HepG2 (cell line): ENCODE results near the gene HNRNPA1. TPM values are rescaled to one million over a fixed set of nuclear protein-coding genes. Genes with fewer than 3 reads are reported as not detected.

ENCODE experiments used
- ATAC-seq: fragments of 200-7000 bp; cut with Tn5 transposase; 3 replicates; pipeline ENCODE4 v1.9.1; 2020; ENCODE audit warnings: mild to moderate bottlenecking, moderate library complexity
- BruUV-seq: library from RNA; stranded (reverse); fragments of 400-500 nt; replicated peaks from 2 replicates; lab custom pipeline; 2021; lab: Mats Ljungman, UMichigan
- CTCF ChIA-PET: fragments of 300-600 bp; formaldehyde crosslinking; extraction: SDS; loops from one replicate; lab custom pipeline; 2021; ENCODE audit warnings: low total read pairs, inconsistent platforms, low intra/inter-chr PET ratio; lab: Yijun Ruan, JAX
- POLR2A ChIA-PET: fragments of 350-600 bp; sonication (Branson Sonifier 250); formaldehyde crosslinking; loops from one replicate; lab custom pipeline; 2020; ENCODE audit warnings: antibody characterized with exemption, inconsistent platforms; lab: Yijun Ruan, JAX
- DNase-seq: peaks from one replicate; pipeline ENCODE4 v3.0.0-alpha.2; 2015; ENCODE audit warnings: low spot score
- FAIRE-seq: peaks from 3 replicates; lab custom pipeline; 2011; peaks lifted over from hg19 to GRCh38; lab: Jason Lieb, UNC
- H2AFZ ChIP-seq: one replicate; pipeline ENCODE4 v1.6.1; 2011; ENCODE audit warnings: low read length, inconsistent platforms
- H3K27ac ChIP-seq: fragments of 300-600 bp; 3 replicates; pipeline ENCODE4 v1.8.0; 2011; ENCODE audit warnings: mixed run types, mild to moderate bottlenecking, mixed read lengths, low read length, inconsistent platforms; ENCODE audit not compliant: insufficient read depth; ENCODE audit errors: extremely low read length
- H3K27me3 ChIP-seq, 2 experiments: fragments of 200-600 bp in 1 of 2; 2 replicates in 1 of 2; 3 replicates in 1 of 2; pipeline versions ENCODE4 v1.6.0 to v1.8.0; 2011; ENCODE audit warnings: low read length in 2 of 2, mild to moderate bottlenecking in 2 of 2, moderate library complexity in 2 of 2, inconsistent platforms in 1 of 2; ENCODE audit not compliant: insufficient read depth in 2 of 2, control insufficient read depth in 1 of 2
- H3K36me3 ChIP-seq, 2 experiments: fragments of 200-600 bp in 1 of 2; replicated peaks in 1 of 2; 2 replicates in 1 of 2; 3 replicates in 1 of 2; pipeline versions ENCODE4 v1.5.1 to v1.8.0; 2011; ENCODE audit warnings: low read length in 2 of 2, inconsistent platforms in 1 of 2; ENCODE audit not compliant: insufficient read depth in 2 of 2, control insufficient read depth in 1 of 2
- H3K4me1 ChIP-seq: 2 replicates; pipeline ENCODE4 v1.5.1; 2012; ENCODE audit warnings: low read length, inconsistent platforms; ENCODE audit not compliant: insufficient read depth
- H3K4me2 ChIP-seq: 2 replicates; pipeline ENCODE4 v1.6.0; 2011; ENCODE audit warnings: low read depth, low read length, inconsistent platforms
- H3K4me3 ChIP-seq, 3 experiments: fragments of 200-600 bp in 1 of 3; sonication (generic), shearing (Covaris generic) in 1 of 3; replicated peaks in 1 of 3; 2 replicates each; pipeline ENCODE4 v1.5.1; 2011 to 2016; ENCODE audit warnings: low read length in 3 of 3, inconsistent platforms in 2 of 3, low read depth in 2 of 3, mild to moderate bottlenecking in 2 of 3, control low read depth in 1 of 3, mixed read lengths in 1 of 3; ENCODE audit not compliant: insufficient read depth in 1 of 3
- H3K79me2 ChIP-seq: one replicate; pipeline ENCODE4 v1.6.1; 2011; ENCODE audit warnings: low read length, inconsistent platforms; ENCODE audit not compliant: insufficient read depth
- H3K9ac ChIP-seq: 2 replicates; pipeline ENCODE4 v1.6.0; 2011; ENCODE audit warnings: mild to moderate bottlenecking, low read depth, low read length, inconsistent platforms; ENCODE audit not compliant: insufficient read depth
- H3K9me3 ChIP-seq: 2 replicates; pipeline ENCODE4 v1.5.1; 2012; ENCODE audit warnings: mild to moderate bottlenecking, low read length
- H4K20me1 ChIP-seq: 2 replicates; pipeline ENCODE4 v1.6.0; 2011; ENCODE audit warnings: inconsistent platforms, mild to moderate bottlenecking, low read length, moderate library complexity; ENCODE audit not compliant: insufficient read depth
- CSRNP1 ChIP-seq: sonication (generic); formaldehyde crosslinking; IDR thresholded peaks from 2 replicates; pipeline ENCODE4 v1.8.1; 2023; ENCODE audit warnings: mild to moderate bottlenecking, missing genetic modification reagents
- FIP1L1 ChIP-seq: fragments of 200-400 bp; formaldehyde crosslinking; IDR thresholded peaks from 2 replicates; pipeline ENCODE4 v1.6.1; 2018; ENCODE audit warnings: low read depth, mild to moderate bottlenecking, low read length, moderate library complexity, borderline replicate concordance; ENCODE audit not compliant: insufficient read depth
- FUBP1 ChIP-seq: sonication (generic); formaldehyde crosslinking; IDR thresholded peaks from 2 replicates; pipeline ENCODE4 v1.5.1; 2020; ENCODE audit warnings: missing genetic modification reagents, mild to moderate bottlenecking, borderline replicate concordance
- MEIS1 ChIP-seq: sonication (generic); formaldehyde crosslinking; IDR thresholded peaks from 2 replicates; pipeline ENCODE4 v1.9.0; 2021; ENCODE audit warnings: mild to moderate bottlenecking, missing genetic modification reagents, moderate library complexity, borderline replicate concordance
- MZF1 ChIP-seq: sonication (generic); formaldehyde crosslinking; IDR thresholded peaks from 2 replicates; pipeline ENCODE4 v1.8.1; 2023; ENCODE audit warnings: mild to moderate bottlenecking, missing genetic modification reagents, borderline replicate concordance
- PAF1 ChIP-seq: IDR thresholded peaks from 2 replicates; pipeline ENCODE4 v1.6.1; 2016; ENCODE audit warnings: missing genetic modification reagents, missing compliant biosample characterization
- POGZ ChIP-seq: sonication (generic); formaldehyde crosslinking; IDR thresholded peaks from 2 replicates; pipeline ENCODE4 v1.4.0; 2020; ENCODE audit warnings: mild to moderate bottlenecking, missing genetic modification reagents
- SNAPC2 ChIP-seq: sonication (generic); formaldehyde crosslinking; IDR thresholded peaks from 2 replicates; pipeline ENCODE4 v1.8.1; 2022; ENCODE audit warnings: mild to moderate bottlenecking, missing genetic modification reagents
- TBP ChIP-seq: sonication (generic); formaldehyde crosslinking; IDR thresholded peaks from 2 replicates; pipeline ENCODE4 v1.5.0; 2020; ENCODE audit warnings: missing genetic modification reagents
- TRIM22 ChIP-seq: fragments of 450-650 bp; IDR thresholded peaks from 2 replicates; pipeline ENCODE4 v1.6.1; 2017
- ZNF343 ChIP-seq: sonication (generic); formaldehyde crosslinking; IDR thresholded peaks from 2 replicates; pipeline ENCODE4 v1.4.0; 2020; ENCODE audit warnings: mild to moderate bottlenecking, missing genetic modification reagents
- ZNF350 ChIP-seq: sonication (generic); formaldehyde crosslinking; IDR thresholded peaks from 2 replicates; pipeline ENCODE4 v1.4.0; 2020; ENCODE audit warnings: mild to moderate bottlenecking, low read depth, missing genetic modification reagents, borderline replicate concordance
- ZNF460 ChIP-seq: sonication (generic); formaldehyde crosslinking; IDR thresholded peaks from 2 replicates; pipeline ENCODE4 v1.5.1; 2020; ENCODE audit warnings: missing genetic modification reagents, mild to moderate bottlenecking, borderline replicate concordance
- ZNF83 ChIP-seq: sonication (generic); formaldehyde crosslinking; IDR thresholded peaks from 2 replicates; pipeline ENCODE4 v1.4.0; 2020; ENCODE audit warnings: missing genetic modification reagents, mild to moderate bottlenecking, borderline replicate concordance
- WGBS: methylation state at CpG from one replicate; pipeline ENCODE4 v1.1.6; 2017; ENCODE audit warnings: low lambda C conversion rate; 5-methylcytosine and 5-hydroxymethylcytosine counted together
- in situ Hi-C: cut with HindIII; loops from 2 replicates; pipeline ENCODE4 v1.10.0; 2017; ENCODE audit warnings: low pct_unique_long_range_greater_than_20kb; ENCODE audit not compliant: extremely low pct_ligation_motif_present
- intact Hi-C: fragments of 100-400 bp; cut with micrococcal nuclease; formaldehyde crosslinking; loops from one replicate; pipeline ENCODE4 v1.10.0; 2022; ENCODE audit not compliant: unreplicated experiment
- polyA plus RNA-seq, 8 experiments: library from polyadenylated mRNA; depleted of rRNA in 3 of 8; stranded (reverse) in 7 of 8; unstranded in 1 of 8; fragments of >200 nt; fragmentation: Illumina TruSeq in 4 of 8; extraction: Trizol in 4 of 8; gene quantifications; 2 replicates each; pipeline versions ENCODE4 v1.2.1 to v1.2.3, GENCODE V29; 2011 to 2016; ENCODE audit warnings: low read depth in 4 of 8, missing spikeins in 1 of 8, mixed read lengths in 1 of 8; ENCODE audit not compliant: insufficient read depth in 1 of 8
- total RNA-seq, 5 experiments: library from RNA; depleted of rRNA; stranded (reverse); fragments of >200 nt; fragmentation: Illumina TruSeq; extraction: Trizol; gene quantifications; 2 replicates each; pipeline ENCODE4 v1.2.3, GENCODE V29; 2016; ENCODE audit warnings: low read depth in 1 of 5

Gene HNRNPA1
- total and polyA plus RNA-seq, 2 of the 13 experiments (the other 11 are each of a cell fraction or from before 2014, with no cell fraction given), result 535 to 1,820 TPM

GRCh38 chr12:54272214-54272613 is 8.3 kb upstream of the HNRNPA1 start:
- POLR2A ChIA-PET, result interaction anchor here (0.8 to 1.0 kb wide), 2 partner anchors 8 to 53 kb away, joined by 3 read pairs; partner anchors contain the start of genes CBX5, COPZ1 and HNRNPA1
- no peak for ATAC-seq

More at GRCh38 chr12:54272214-54272613, 8.3 kb upstream of the HNRNPA1 start:
- FAIRE-seq, result no peak
- Histone ChIP-seq H3K4me3 (no peak overlapping the region), H3K9ac (no peak overlapping the region), H3K36me3 (0 out of 5 replicates have a peak, but pooled peaks cover 0 to 11% of the 10 kb centered on the region in 2 experiments), H2AFZ (no peak overlapping the region)
- in situ Hi-C loops, result no loop called here
- WGBS, result 97% methylated on average over 1 of the region's 1 CpG
- TF ChIP-seq FUBP1 (CRISPR knock-in tag) (no peak), ZNF343 (CRISPR knock-in tag) (no peak), PAF1 (CRISPR knock-in tag) (no peak), ZNF350 (CRISPR knock-in tag) (no peak), FIP1L1 (no peak), TRIM22 (no peak), MEIS1 (no peak), ZNF460 (CRISPR knock-in tag) (no peak), SNAPC2 (CRISPR knock-in tag) (no peak), ZNF83 (CRISPR knock-in tag) (no peak), TBP (no peak), POGZ (CRISPR knock-in tag) (no peak), MZF1 (CRISPR knock-in tag) (no peak), CSRNP1 (CRISPR knock-in tag) (no peak)
- TF ChIP-seq, all 625 proteins: peak for 0
- intact Hi-C loops, result no loop called here
- CTCF ChIA-PET, result no interaction called here
- Histone ChIP-seq H3K27me3 (no peaks in the 10 kb centered on the region), H4K20me1 (no peaks in the 10 kb centered on the region), H3K27ac (no peak overlapping the region), H3K9me3 (no peaks in the 10 kb centered on the region), H3K4me2 (no peak overlapping the region), H3K4me1 (peaks cover 31% of the 10 kb centered on the region), H3K79me2 (peaks cover 16% of the 10 kb centered on the region)
- BruUV-seq, result no TSS peak
- no peak for DNase-seq
